Measurements from ENCODE around the gene ITM2B.

The ITM2B gene

DNA sequence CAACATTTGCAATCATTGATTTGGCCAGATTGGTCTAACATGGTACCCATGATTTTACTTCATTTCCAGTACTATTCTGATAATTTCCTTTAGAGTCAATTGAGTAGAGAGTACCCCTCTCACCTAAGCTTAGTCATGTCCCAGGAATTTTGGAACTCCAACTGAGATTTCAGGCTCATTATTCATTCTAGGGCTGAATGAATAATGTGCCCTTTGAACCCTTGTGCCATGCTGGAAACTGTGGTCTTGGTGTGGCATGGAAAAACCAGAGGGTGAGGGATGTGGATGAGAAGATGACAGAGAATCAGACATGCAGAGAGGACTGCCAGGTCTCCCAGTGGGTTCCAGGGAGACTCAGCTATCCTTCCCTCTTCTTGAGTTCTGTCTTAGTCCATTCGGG lies 30.2 kb downstream of the ITM2B start:
- H3K36me3 ChIP-seq (ENCODE audit: low read depth), result peaks cover 57% of the 10 kb centered on the region
- peaks cover 6% of the 10 kb centered on the region for H3K4me1 ChIP-seq (ENCODE audit: insufficient read depth, poor library complexity, severe bottlenecking)
- no peak for DNase-seq (ENCODE audit: low spot score)
- H3K9me3 ChIP-seq (ENCODE audit: severe bottlenecking), result no peaks in the 10 kb centered on the region
- H3K4me3 ChIP-seq (ENCODE audit: severe bottlenecking), result no peak overlapping the region
- no peaks in the 10 kb centered on the region for H3K27me3 ChIP-seq (ENCODE audit: insufficient read depth, poor library complexity, severe bottlenecking)
- H3K27ac ChIP-seq (ENCODE audit: poor library complexity, severe bottlenecking), result no peak overlapping the region
- no peak for ATAC-seq (ENCODE audit: low read depth)
- TF ChIP-seq, protein P1, sequence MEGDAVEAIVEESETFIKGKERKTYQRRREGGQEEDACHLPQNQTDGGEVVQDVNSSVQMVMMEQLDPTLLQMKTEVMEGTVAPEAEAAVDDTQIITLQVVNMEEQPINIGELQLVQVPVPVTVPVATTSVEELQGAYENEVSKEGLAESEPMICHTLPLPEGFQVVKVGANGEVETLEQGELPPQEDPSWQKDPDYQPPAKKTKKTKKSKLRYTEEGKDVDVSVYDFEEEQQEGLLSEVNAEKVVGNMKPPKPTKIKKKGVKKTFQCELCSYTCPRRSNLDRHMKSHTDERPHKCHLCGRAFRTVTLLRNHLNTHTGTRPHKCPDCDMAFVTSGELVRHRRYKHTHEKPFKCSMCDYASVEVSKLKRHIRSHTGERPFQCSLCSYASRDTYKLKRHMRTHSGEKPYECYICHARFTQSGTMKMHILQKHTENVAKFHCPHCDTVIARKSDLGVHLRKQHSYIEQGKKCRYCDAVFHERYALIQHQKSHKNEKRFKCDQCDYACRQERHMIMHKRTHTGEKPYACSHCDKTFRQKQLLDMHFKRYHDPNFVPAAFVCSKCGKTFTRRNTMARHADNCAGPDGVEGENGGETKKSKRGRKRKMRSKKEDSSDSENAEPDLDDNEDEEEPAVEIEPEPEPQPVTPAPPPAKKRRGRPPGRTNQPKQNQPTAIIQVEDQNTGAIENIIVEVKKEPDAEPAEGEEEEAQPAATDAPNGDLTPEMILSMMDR (IDR thresholded peaks at IDR 0.05; ENCODE audit: poor library complexity, severe bottlenecking), result no peak

DNA sequence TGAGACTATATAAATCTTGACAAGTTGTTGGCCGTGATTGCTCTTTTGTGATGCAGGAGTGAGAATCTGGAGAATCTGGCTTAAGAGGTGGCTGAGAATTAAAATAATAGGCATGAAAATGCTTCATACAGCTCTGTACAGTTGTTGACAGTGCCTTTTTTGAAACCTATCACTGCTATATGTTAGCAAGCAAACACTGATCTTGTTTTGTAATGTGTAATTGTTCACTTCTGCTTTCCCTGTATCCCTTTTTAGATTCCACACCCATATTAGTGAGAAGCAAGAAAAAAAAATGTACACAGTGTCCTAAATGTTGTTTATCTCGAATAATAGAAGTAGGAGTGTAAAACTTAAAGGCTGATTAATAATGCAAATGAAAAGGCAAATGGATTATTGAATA lies 31.1 kb downstream of the ITM2B start:
- no peak overlapping the region for H3K4me3 ChIP-seq (ENCODE audit: severe bottlenecking)
- peaks cover 48% of the 10 kb centered on the region for H3K36me3 ChIP-seq (ENCODE audit: low read depth)
- ATAC-seq (ENCODE audit: low read depth) (no peak), DNase-seq (ENCODE audit: low spot score) (no peak)
- peaks cover 11% of the 10 kb centered on the region for H3K4me1 ChIP-seq (ENCODE audit: insufficient read depth, poor library complexity, severe bottlenecking)
- H3K27ac ChIP-seq (ENCODE audit: poor library complexity, severe bottlenecking), result no peak overlapping the region
- no peaks in the 10 kb centered on the region for H3K9me3 ChIP-seq (ENCODE audit: severe bottlenecking)
- TF ChIP-seq, protein P1 (IDR thresholded peaks at IDR 0.05; ENCODE audit: poor library complexity, severe bottlenecking), result no peak
- H3K27me3 ChIP-seq (ENCODE audit: insufficient read depth, poor library complexity, severe bottlenecking), result no peaks in the 10 kb centered on the region

DNA sequence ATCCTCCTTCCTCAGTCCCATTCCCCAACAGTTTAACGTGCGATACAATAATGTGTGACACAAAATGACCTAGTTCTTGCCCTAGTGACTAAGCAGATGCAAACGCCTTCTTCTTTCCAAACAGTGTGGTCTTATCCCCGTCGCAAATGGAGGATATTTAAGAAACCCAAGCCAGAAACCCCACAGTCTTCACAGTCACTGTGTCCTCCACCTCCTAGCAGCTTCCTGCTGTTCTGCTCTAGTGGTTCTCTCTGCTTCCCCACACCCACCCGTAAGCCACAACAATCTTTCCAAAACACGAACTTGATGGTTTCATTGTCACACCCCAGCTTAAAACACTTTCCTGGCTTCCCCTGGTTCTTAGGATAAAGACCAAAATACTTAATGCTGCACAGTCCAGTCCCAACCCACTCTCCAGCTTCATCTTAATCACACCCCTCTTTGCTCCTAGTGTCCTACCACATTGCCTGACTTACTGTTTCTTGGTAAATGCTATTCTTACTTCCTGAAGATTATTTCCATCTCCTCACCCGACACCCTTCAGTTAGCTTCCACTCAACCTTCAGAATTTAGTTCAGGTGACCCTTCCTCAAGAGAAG lies 32.3 kb downstream of the ITM2B start:
- Histone ChIP-seq H3K4me1 (ENCODE audit: insufficient read depth, poor library complexity, severe bottlenecking) (peaks cover 11% of the 10 kb centered on the region), H3K4me3 (ENCODE audit: severe bottlenecking) (no peak overlapping the region), H3K27me3 (ENCODE audit: insufficient read depth, poor library complexity, severe bottlenecking) (no peaks in the 10 kb centered on the region), H3K9me3 (ENCODE audit: severe bottlenecking) (no peaks in the 10 kb centered on the region), H3K36me3 (ENCODE audit: low read depth) (peaks cover 35% of the 10 kb centered on the region), H3K27ac (ENCODE audit: poor library complexity, severe bottlenecking) (no peak overlapping the region)
- TF ChIP-seq, protein P1 (IDR thresholded peaks at IDR 0.05; ENCODE audit: poor library complexity, severe bottlenecking), result no peak
- ATAC-seq (ENCODE audit: low read depth) (no peak), DNase-seq (ENCODE audit: low spot score) (no peak)

DNA sequence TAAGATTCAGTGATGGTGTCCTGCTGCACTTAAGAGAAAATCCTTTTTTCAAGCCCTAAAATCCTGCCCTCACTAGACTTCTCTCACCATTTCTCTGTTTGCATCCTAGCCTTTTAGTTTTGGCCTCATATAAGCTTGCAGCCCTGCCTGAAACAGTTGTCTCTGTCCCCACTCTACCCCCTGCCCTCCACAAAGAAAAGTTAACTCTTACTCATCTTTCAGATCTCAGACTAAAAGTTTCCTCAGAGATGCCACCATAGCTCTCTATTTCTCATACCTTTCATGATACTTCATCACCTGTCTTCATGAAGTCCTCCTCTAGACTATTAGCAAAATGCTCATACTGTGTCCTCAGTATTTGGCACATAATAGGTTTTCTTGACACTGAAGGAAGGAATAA lies 33.1 kb downstream of the ITM2B start:
- peaks cover 11% of the 10 kb centered on the region for H3K4me1 ChIP-seq (ENCODE audit: insufficient read depth, poor library complexity, severe bottlenecking)
- TF ChIP-seq, protein P1 (IDR thresholded peaks at IDR 0.05; ENCODE audit: poor library complexity, severe bottlenecking), result no peak
- no peaks in the 10 kb centered on the region for H3K27me3 ChIP-seq (ENCODE audit: insufficient read depth, poor library complexity, severe bottlenecking)
- no peaks in the 10 kb centered on the region for H3K9me3 ChIP-seq (ENCODE audit: severe bottlenecking)
- DNase-seq (ENCODE audit: low spot score) (no peak), ATAC-seq (ENCODE audit: low read depth) (no peak)
- H3K36me3 ChIP-seq (ENCODE audit: low read depth), result peaks cover 29% of the 10 kb centered on the region
- H3K4me3 ChIP-seq (ENCODE audit: severe bottlenecking), result no peak overlapping the region
- no peak overlapping the region for H3K27ac ChIP-seq (ENCODE audit: poor library complexity, severe bottlenecking)
